GM18907 (cell line): ENCODE data around the gene KBTBD8.

Source experiments
- ATAC-seq: cut with Tn5 transposase; IDR thresholded peaks from one replicate; pipeline ENCODE4 v1.9.1; 2021; ENCODE audit warnings: mild to moderate bottlenecking, moderate library complexity; ENCODE audit not compliant: unreplicated experiment

KBTBD8 gene

DNA sequence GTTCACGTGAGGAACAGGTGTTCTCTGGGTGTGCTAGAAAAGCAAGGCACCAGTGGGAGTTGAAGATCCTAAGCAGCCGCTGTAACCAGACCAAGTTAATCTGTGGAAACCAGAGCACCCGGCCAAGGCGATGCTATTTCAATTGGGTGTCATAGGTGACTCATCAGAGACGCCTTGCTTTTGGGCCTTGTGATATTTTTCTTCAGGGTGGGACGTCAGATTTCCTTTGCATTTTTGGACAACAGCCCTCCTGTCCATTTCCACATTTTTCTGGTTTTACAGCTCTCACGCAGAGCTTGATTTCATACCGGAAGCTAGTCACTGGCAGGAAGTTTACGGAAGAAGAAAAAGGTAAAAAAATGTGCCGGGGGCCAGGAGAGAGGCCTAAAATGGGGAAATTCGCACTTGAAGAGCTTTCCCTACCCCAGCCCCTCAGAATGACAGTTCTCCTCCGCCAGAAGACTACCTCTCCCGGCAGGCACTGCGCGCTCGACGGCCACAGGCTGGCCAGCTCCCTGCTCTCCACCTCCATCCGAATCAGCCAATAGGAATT lies 471 bp upstream of the KBTBD8 start:
- no peak for ATAC-seq

DNA sequence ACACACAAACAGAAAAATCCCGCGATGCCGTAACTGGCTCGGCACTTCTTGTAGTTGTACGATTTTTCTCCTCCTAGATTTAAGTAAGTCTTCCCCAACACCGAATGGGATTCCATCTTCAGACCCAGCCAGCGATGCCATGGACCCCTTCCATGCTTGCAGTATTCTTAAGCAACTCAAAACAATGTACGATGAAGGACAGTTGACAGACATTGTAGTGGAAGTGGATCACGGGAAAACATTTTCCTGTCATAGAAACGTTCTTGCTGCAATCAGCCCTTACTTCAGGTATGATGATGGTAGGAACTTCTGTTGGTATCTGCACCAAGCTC lies 763 bp downstream of the KBTBD8 start:
- ATAC-seq, result no peak

DNA sequence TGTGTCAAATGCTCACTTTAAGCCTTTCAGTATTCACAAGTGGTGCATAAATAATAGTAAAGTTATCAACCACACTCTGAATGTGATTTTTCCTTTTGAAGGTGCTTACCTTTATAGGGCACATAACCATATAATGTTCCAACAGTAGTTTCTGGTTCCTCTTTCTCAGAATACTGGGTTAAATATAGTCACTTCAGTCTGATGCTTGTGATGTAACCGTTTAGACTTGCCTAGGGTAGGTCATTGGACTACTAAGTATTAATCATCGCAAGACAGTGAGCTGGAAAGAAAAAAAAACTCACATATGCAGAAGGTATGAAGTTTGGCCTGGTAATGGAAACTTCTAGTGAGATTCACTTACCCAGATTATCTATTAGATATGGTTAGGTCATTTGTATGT lies 1.9 kb downstream of the KBTBD8 start:
- peak; percentile 44 for ATAC-seq

DNA sequence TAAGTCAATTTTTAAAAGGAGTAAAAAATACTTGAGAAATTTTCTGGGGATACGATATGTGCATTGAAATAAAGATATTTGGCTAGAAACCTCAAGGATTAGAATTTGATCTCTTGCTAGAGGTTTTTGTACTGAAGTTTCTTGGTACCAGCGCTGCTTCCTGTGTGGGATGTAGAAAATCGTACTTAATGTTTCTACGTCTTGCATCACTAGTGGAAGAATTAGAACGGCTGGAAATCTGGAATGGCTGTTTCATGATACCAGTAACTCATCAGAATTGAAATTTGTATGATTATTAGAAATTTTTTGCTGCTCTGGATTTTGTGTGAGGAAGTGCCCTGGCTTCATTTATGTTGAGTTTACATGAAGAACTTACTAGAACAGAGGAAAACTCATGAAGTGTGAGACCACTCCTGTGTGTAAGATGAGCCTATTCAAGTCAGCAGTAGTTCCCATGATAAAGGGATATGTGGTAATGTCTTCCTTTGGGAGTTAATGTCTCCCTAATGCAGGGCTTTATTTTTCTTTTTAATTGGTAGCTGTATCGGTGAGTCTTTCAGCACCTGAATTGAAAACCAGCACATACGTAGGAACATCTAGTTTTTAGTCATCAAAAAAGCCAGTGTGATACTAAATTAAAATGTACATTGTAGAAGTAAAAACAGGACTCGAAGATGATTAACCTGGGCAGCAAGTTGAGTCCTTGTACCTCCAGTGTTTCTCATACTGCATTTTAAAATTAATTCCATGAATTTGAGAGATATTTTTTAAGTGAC lies 3.2 kb downstream of the KBTBD8 start:
- ATAC-seq, result no peak

DNA sequence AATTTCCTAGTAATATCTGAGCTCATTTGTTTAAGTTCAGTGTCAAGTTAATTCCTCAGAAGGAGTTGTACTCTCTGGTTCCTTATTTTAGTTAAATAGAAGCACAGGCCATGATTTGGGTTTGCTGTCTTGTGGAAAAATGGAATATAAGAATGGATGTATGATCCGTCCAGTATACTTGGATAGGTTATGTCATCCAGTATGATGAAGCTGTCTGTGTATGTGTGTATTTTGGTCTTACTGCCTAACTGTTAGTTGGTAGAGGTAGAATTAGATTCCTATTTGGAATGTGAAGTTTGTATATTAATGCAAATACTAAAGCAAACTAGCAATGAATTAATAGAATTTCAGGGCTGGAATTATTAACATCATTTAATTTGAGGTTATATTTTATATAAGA lies 7.9 kb downstream of the KBTBD8 start:
- ATAC-seq, result no peak

DNA sequence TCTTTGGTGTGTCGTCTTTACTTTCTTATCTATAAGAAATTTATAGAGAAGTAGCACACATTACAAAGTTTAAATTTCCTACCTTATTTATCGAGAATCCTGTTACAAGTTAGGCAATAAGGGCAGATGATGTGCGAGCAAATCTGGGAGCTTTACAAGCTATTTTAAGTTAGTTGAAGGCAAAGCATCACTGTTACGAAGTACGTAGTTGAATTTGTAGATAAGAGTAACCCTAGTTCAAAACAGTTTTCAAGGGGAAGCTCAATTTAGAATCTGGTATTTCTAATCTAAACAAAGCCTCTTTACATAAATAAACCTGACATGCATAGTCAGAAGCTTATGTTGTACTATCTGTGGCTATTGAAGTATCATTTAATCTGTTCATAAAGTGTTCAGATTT lies 8.4 kb downstream of the KBTBD8 start:
- no peak for ATAC-seq

DNA sequence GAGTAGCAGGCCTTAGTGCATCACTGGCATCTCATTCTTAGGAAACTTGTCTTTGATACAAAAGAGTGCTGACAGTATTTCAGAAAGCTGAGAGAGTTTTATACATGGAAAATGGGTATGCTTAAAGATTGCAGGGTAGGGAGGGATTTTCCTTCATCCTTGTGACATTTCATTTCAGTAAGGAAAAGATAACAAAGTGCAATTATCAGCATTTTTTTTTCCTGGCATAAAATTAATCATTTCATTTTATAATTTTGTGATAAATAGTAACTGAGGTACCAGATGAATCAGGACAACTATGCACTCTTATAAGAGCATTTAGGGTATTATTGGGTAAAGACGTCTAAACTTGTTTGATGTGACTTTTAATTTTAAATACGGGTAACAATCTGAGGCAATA lies 10.3 kb downstream of the KBTBD8 start:
- no peak for ATAC-seq

DNA sequence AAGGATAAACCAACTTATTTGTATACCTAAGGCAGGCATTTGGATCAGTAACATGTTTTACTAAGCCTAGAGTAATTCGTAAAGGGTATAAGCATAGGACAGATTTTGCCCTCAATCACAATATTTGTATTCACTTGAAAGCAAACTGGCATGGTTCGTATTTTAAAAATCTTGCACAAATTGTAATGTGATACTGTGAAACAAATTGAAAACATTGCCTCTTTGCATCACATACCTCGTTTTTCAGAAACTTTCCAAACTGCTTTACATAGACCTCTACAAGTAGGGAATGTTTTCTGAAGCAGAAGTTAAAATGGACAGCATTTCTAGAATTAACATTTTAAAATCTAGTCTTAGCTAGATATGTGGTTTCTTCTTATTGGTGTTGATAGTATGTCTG lies 11.6 kb downstream of the KBTBD8 start:
- no peak for ATAC-seq

DNA sequence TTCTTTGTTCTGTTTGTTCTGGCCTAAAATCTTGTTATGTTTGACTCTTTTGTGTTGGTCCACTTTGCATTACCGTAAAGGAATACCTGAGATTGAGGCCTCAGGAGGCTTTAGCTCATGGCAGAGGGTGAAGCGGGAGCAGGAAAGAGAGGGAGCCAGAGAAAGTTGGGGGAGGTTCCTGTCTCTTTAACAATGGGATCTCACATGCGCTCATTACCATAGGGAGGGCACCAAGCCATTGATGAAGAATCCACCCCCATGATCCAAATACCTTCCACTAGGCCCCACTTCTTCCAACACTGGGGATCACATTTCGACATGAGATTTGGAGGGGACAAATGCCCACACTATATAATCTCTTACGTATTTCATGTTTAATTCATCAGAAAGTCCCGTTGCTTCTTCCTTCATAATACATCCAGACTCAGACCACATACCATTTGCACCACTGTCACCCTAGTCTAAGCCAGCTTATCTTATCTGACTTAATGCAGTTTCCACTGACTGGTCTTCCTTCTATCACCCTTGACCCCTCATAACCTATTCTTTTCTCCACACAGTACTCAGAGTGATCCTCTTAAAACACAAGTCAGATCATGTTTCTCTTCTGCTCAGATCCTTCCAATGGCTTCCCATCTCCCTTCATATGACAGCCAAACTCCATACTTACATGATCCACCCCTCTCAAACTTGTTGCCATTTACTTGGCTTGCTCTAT lies 13.5 kb downstream of the KBTBD8 start:
- no peak for ATAC-seq

DNA sequence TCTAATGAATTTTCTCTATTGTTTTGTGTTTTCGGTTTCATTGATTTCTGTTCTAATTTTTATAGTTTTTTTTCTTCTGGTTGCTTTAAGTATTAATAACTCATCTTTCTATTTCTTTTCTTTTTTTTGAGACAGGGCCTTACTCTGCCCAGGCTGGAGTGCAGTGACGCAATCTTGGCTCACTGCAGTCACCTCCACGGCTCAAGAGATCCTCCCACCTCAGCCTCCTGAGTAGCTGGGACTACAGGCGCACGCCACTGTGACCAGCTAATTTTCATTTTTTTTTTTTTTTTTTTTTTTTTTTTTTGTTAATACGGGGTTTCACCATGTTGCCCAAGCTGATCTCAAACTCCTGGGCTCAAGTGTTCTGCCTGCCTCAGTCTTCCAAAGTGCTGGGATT lies 14.5 kb downstream of the KBTBD8 start:
- no peak for ATAC-seq

DNA sequence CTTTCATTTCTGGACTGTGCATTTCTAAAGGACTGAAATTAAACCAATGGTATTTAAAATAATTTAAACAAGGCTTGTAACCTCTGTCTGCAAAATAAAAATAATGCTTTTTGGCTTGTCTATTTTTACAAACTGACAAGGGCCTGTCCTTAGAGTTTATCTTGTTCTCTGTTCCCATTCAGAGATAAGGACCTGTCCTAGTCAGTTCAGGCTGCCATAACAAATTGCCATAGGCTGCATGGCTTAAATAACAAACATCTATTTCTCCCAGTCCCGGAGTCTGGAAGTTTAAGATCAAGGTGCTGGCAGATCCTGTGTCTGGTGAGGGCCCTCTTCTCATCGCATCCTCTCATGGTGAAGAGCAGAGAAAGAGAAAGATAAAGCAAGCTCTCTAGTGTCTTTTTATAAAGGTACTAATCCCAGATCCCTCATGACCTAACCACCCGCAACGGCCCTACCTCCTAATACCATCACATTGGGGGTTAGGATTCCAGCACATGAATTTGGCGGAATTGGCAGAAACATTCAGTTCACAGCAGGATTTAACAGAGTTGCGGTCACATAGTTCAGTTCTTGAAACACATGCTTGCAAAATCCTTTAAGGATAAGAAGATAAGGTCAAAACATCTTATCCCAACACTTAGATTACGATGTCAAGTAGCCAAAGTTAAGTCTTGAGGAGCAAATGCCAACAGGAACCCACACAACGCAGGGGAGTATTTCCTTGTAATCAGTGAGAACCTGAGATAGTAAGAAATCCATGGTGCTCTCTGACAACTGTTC lies 17.8 kb downstream of the KBTBD8 start:
- ATAC-seq, result no peak

DNA sequence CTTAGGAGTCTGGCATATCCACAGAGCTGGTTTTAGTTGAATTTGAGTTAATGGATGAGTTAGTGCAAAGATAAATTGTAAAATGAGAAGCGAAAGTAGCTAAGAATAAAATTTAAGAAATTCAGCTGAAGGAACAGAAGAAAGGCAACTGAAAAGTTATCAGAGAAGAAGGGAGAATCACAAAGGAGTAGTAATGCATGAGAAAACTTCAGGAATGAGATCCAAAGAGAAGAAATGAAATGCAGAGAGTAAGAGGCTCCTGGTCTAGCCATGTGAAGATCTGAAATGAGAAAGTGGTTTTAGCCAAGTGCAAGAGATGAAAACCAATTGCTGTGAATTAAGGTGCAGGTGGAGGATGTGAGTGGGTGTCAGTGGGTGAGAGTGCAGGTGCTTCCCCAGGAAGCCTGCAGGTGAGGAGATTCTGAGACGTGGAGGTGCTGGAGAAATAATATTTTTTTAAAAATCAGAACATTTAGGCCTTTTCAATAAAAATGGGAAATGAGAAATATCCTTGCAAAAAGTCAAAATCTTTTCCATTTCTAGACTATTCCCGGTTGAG lies 18.5 kb downstream of the KBTBD8 start:
- peak; percentile 43 for ATAC-seq

DNA sequence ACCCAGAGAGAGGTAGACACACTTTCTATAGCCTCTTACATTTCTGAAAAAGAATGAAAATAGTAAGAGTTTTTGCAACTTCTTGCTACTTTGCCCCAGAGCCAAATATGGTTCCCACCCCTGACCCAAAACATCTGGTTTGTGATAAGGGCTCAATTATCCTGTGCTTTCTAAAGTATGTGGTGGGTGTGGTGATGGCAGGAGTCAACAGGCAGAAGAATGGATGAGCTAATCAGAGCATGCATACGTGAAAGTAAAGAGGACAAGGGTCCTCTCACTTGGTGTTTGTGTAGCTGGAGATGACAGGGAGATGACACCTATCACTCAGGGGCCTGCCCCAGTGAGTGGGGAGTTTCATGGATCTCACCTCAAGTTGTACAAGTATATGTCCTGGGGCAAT lies 19.1 kb downstream of the KBTBD8 start:
- ATAC-seq, result no peak

DNA sequence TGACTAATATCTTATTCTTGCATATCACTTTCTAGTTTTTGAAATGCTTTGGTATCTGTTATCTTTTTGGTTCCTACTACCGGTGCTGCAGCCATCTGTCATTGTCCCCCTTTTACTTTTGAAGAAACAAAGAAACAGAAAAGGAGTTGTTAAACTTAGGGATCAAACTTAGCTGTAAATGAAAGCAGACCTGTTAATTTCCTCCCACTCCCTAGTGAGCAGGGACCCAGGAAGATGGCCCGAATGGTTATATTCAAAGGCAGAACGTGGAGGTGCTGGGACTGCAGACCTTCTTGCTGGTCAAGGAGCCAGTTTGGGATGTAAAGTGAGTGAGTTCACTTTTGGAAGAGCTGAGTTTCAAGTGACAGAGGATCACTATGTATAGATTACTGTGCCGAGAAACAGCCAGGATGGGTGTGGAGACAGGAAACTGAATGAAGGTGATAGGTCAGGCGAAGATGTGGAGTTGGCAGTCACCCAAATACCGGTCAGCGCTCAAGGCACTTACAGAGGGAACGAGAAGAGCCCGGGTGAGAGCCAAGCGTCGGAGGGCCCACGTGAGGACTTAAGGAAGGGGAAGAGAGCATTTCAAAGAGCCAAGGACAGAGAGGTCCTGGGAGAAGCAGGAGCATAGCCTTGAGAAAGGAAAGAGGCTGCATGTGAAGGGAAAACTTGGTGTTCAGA lies 20.1 kb downstream of the KBTBD8 start:
- ATAC-seq, result peak; percentile 56

DNA sequence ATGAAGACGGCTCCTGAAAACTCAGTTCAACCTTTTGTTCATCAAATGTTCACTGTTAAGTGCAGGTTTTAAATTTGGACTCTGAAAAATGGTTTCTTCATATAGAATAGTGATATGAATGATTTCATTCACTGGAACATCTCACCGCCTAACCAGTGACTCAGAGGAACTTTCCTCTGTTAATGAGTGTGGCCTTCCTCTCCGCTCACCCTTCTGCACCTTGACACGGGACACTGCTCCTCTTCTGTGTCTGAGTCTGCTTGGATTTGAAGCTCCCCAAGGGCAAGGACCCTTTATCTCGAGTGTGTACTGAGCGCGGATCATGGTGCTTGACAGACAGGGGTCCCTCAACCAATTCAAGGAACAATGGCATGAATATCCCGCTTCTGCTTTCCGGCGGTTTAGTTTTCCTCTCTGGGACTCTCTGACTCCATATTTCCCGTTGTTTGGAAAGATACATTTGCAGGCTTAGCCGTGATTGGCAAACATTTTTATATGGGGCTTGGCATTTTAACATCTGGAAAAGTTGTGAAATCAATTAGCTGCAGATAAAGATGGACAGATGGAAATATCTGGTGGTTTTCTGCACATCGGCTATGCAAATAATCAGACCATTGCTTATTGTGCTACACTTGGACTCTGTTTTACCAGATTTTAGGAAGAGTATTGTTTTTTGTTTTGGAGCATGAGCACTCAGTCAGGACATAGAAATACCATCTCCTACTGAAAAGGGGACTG lies 20.9 kb downstream of the KBTBD8 start:
- peak; percentile 77 for ATAC-seq

DNA sequence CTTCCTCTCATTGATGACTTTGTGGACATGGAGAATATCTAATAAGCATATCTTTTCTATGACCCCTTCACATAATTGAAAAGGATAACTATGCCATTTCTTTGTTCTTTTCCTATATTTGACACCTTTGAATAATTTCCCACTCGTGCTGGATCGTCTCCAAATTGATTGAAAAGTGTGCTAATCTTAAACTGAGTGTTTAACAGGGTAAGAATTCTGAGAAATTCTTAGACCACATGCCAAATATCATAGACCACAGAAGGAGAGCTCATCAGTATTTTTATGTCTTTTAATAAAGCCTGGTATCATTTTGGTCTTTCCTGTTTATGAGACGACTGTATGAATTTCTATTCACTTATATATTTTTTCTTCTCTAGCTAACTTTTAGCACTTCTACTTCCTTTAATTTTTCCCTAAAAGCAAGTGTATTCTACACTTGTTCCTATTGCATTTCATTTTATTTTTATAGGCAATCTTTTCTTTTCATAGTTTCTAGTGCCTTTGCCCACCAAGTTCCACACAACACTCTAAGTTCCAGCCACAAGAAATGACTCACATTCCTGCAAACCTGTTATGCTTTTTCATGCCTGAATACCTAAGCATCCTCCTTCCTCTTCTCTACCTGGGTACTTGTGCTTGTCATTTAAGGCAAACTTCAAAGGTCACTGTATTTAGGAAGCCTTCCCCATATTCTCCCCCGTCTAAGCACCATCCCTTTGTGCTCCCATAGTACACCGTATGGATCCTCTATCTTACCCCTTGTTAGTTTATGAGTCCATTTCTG lies 30.1 kb downstream of the KBTBD8 start:
- ATAC-seq, result no peak

DNA sequence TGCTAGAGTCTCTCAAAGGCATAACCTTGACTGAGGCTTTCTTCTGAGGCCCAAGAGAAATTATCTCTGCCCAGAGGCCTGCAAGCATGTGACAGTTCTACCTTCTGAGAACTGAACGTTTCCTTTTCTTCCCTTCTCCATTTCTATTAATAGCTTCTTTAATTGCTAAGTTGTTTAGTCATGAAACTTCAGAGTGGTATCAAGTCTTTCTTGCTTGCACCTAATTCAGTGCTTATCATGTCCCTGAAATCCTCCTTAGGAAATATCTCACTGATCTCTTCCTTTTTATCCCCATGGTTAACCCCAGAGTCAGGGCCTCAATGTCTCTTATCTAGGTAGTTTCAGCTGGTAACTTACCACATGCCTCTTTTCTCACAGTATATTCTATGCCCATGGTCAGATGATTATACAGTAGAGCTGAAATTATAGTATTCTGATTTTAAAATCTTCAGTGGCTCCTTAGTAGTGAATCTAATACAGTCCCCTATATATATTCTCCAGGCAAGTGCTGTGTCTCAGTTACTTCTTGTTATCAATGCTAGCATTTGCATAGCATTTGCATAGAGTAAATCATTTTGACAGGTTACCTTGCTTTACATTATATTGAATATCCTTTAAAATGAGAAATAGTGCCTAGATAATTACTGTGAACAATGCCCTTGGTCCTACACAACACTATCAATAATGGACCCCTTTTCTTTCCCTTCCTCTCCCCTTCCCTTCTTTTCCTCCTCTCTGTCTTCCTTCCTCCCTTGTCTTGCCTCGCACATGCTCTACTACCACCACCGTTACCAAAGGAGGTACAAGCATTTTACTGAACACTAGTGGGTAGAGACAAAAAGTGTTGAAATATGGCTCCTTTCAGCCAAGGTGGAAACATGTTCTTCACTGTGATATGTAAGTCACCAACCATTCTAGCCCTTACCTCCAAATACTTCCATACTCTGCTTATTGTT lies 33.0 kb downstream of the KBTBD8 start:
- ATAC-seq, result peak; percentile 66

DNA sequence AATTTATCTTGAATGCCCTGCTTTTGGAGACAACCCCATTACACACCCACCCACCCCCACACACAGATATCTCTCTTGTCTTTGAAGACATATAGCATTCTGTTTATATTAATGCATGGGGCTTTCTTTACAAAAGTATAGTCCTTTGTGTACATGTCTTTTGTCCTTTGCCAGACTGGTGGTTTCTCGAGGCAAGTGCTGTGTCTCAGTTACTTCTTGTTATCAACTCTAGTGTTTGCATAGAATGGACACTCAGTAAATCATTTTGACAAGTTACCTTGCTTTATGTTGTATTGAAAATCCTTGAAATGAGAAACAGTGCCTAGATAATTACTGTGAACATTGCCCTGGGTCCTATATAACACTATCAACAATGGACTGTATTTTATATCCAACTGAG lies 33.9 kb downstream of the KBTBD8 start:
- ATAC-seq, result no peak
